Inferior parietal cortex (tissue), 1 donor: ENCODE measurements around the gene PIH1D1.
"Not testable (repeated sequence)": the region's sequence is repeated elsewhere in the genome, so short reads cannot be mapped to it uniquely, and the experiment has no call there.

Experiments used
- DNase-seq: peaks from one replicate; pipeline ENCODE4 v3.0.0-alpha.2; 2016; ENCODE audit errors: extremely low spot score

The PIH1D1 gene

DNA sequence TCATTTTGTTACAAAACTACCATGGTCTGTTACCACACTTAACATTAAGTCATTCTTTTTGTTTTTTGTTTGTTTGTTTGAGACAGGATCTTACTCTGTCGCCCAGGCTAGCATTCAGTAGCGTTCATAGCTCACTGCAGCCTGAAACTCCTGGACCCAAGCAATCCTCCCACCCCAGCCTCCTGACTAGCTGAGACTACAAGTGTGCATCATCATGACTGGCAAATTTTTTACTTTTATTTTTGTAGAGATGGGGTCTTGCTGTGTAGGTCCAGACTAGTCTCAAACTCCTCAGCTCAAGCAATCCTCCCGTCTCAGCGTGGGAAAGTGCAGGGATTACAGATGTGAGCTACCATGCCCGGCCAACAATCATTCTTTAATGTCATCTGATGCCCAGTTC lies 4.7 kb upstream of the PIH1D1 start:
- no peak for DNase-seq

DNA sequence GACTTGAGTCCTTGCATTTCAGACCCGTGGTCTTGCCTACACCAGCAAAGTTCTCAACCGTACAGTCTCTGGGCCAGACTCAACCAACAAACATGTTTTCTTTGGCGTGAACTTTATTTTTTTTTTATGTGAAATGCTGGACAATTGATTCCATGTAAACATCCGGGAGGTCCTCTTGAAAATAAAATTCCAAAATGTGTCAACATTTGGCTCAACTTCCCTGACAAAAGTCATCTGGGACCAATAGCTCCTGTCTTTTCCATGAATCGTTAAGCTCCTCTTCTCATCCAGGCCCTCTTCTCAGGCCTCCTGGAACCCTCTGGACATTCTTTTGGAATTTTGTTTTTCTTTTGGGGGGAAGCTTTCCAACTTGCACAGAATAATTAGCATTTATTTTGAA lies 4.2 kb upstream of the PIH1D1 start:
- no peak for DNase-seq

DNA sequence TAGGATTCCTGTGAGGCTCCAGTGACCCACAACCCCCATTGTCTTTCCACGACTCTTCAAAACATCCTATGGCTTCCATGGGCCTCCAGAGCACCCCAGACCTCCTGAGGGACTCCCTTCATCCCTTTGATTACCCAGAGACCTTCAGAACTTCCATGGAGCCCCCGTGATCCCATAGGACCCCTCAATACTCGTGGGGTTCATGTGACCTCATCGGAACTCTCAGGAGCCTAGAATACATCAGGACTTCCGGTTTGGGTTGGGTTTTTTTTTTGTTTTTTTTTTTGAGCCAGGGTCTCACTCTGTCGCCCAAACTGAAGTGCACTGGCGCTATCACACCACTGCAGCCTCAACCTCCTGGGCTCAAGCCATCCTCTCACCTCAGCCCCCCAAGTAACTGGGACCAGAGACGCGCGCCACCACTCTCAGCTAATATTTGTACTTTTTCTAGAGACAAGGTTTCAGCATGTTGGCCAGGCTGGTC lies 2.2 kb upstream of the PIH1D1 start:
- DNase-seq = no peak

DNA sequence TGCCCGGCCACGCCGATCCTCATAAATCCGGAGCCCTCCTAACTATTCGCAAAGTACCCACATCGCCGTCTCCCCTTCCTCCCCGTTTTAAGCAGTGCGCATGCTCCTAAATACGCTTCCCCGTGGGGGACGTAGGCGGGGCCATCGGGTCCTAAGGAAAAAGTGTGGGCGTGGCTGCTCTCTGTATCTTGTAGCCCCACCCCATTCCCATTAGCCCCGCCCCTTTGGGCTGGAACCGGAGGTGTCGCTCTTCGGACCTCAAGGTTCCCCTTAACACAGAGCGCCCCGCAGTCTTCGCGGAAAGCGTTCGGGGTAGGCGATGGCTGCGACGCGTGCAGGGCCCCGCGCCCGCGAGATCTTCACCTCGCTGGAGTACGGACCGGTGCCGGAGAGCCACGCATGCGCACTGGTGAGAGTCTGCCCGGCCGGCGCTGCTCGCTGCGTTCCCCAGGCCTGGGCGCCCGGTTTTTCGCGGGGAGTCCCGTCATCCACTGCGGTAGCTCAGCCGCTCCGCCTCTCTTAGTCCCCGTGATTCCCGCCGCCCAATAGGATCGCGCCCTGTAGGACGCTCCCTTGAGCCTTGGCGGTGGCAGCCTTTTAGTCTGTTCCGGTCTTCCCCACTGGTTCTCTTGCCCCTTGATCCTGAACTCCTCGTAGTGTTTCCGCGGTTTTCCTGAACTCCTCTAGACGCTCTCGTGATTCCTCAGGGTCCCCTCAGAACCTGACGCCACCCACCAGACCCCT lies 1.6 kb upstream of the PIH1D1 start, which contains the start of gene ALDH16A1:
ALDH16A1 (plus strand) TSS at position 213 of the 744 bp plus-strand sequence; CDS start at position 320, 107 bp downstream.
- peak; percentile 98 for DNase-seq

DNA sequence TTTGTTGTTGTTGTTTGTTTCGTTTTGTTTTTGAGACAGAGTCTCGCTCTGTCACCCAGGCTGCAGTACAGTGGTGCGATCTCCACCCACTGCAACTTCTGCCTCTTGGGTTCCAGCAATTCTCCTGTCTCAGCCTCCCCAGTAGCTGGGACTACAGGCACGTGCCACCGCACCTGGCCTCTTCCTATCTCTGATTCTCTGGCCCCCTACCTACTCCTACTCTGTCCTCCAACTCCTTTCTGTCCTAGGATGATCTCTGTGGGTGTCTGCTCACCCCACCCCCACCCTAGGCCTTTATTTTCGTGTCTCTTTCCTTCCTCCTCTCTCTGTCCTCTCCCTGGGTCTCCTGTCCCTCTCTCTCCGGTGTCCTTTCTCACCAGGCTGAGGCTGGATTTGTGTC lies 1.2 kb downstream of the PIH1D1 start:
- DNase-seq = no peak

DNA sequence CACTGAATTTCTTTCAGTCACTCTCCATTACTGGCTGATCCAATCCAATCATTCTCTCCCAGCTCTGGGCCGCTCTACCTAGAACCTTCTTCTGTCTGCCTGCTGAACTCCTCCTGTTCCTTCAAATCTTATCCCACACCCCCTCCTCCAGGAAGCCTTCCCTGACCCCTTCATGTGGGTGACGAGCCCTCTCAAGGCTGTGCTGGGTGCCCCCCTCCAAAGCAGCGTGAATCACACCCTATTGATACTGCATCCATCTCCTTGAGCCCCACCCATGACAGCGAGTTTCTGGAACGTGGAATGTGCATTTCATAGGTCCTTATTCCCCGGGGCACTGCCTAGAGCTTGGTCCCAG lies 3.2 kb downstream of the PIH1D1 start:
- DNase-seq = no peak

DNA sequence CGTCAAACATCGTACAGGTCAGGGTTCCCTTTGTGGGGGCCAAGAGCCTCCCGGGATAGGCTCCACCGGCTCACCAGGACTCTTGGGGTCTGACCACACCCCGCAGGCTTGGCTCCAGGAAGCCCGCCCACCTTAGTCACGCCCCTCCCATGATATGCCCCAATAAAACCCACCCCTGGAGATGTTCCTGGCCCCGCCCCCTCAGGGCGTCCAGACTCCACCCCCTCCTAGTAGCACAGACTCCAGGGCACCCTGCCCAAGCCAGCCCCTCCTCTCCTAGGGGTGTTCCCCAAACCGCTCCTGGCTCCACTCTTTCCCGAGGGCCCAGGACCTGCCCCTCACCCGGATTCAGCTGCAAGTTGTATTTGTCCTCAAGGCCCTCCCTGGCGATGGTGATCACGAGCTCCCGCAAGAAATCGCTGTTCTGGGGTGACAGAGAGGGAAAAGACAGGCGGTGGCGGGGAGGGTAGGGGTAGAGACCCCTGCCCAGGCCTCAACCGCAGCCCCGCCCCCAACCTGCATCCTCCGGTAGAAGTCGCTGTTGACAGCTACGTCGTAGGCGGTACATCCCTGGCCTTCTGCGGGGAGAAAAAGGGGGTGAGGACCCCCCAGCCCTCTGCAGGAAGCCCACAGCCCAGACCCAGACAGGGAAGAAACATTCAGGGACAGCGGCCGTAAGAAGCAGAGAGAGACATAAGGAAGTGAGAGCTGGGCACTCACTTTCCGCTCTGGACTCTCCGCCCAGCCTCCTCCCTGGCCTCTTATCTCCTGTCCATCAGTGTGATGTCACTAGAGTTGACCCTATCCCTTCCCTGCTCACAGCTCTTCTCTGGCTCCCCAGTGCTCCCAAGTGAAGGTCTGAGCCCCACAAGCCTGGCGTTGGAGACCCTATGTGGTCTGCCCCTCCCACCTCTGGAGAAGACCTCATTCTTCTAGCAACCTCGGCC lies 3.9 kb downstream of the PIH1D1 start:
- no peak for DNase-seq

DNA sequence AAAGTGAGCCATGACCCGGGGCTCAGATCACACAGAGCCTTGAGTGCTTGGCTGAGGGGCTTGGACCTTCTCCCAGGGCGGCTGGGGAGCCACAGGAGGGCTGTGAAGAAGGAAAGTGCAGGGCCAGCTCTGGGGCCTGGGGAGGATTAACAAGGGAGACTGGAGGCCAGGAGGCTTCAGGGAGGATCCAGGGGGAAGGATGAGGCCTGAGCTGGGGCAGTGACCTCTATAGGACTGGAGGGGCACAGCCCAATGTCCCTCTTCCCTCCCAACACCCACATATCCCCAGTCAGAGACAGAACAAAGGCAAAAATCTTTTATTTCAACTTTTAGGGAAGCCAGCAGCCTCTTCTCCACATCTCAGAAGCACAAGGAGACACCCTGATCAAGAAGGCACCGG lies 5.6 kb downstream of the PIH1D1 start:
- no peak for DNase-seq

DNA sequence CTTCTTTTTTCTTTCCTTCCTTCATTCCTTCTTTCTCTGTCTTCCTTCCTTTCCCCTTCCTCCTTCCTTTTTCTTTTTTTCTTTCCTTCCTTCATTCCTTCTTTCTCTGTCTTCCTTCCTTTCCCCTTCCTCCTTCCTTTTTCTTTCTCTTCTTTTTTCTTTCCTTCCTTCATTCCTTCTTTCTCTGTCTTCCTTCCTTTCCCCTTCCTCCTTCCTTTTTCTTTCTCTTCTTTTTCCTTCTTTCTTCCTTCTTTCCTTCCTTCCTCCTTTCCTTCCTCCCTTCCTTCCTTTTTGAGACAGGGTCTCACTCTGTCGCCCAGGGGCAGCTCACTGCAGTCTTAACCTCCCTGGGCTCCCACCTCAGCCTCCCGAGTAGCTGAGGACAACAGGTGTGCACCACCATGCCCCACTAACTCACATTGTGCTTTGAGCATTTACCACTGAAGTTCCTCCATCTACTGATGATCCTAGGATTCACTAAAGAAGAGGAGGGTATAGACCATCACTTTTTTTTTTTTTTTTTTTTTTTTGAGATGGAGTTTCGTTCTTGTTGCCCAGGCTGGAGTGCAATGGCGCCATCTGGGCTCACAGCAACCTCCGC lies 7.4 kb downstream of the PIH1D1 start:
- not testable (repeated sequence) for DNase-seq

DNA sequence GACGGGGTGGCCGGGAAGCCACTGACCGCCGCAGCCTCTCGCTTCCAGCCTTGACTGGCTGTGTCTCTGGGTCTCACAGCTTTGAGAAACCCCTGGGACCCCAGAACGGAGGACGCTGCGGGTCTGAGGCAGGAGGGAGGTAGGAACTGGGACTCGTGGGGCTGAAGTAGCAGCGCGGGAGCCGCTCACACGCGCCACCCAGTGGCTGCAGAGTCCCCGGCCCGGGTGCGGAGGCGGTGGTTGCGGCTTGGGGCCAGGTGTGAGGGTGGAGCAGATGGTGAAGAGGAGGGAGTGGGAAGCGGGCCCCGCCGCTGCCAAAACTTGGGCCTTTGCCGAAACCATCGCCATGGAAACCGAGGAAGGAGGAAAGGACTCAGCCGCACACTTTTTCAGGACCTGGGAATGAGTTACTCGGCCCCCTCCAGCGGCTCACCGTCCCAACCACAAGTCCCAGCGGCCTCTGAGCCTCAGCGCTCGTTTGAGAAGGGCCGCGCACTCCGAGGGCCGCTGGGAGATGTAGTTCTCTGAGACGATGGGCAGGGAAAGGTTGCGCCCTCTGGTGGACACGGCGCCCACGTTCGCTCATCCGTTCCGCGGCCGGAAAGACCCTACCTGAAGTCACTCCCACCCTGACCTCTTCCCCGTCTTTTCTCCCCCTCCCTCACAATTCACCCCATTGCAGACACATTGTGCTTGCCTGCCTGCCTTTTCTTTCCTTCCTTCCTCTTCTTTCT lies 8.1 kb downstream of the PIH1D1 start:
- DNase-seq = peak; percentile 93

DNA sequence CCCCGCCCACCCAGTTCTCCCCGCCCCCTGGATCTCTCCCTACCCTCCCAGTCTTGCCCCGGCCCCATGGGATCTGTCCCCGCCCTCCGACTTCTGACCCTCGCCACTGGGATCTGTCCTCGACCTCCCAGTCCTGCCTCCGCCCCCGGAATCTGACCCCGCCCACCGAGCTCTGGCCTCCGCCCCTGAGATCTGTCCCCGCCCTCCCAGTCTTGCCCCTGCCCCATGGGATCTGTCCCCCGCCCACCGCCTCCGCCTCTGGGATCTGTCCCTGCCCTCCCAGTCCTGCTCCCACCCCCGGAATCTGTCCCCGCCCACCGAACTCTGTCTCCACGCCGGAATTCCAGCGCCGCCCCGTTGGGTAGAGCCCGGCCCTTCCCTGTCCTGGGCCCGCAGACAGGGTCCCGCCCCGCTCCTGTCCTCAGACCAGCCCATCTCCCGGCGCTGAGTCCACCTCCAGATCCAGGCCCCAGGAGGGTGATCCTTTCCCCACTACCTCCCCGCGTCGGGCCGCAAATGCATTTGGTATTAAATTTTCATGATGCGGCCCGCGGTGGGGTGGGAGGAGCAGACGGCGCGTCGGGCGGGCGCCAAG lies 8.7 kb downstream of the PIH1D1 start:
- no peak for DNase-seq

DNA sequence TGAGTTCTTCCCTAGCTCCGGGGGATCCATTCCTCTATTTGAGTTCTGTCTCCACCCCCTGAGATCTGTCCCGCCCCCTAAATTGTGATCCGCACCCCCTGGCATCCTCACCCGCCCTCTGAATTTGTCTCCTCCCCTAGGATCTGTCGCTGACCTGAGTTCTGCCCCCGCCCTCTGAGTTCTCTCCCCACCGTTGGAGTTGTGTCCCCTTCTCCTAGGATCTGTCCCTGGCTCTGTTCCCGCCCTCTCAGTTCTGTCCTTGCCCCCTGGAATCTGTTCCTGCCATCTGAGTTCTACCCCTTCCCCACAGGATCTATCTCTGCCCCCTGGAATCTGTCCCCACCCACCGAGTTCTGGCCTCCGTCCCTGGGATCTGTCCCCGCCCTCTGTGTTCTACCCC lies 9.3 kb downstream of the PIH1D1 start:
- no peak for DNase-seq

DNA sequence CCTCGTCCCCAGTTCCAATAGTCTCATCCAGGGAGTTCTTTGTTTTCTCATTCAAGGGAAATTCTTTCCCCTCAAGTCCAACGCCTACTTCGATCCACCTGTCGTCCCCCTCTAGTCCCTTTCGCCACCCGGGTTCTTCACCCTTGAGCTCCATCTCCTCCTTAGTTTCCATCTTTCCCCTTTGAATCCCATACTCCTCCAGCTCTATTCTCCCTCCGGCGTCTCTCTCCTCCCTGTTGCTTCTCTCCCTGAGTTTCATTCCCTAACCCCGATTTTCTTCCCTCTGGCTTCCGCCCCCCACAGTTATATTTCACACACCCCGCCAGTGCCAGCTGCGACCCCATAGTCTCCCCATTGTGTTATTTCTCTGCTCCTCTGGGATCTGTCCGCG lies 9.7 kb downstream of the PIH1D1 start:
- no peak for DNase-seq

DNA sequence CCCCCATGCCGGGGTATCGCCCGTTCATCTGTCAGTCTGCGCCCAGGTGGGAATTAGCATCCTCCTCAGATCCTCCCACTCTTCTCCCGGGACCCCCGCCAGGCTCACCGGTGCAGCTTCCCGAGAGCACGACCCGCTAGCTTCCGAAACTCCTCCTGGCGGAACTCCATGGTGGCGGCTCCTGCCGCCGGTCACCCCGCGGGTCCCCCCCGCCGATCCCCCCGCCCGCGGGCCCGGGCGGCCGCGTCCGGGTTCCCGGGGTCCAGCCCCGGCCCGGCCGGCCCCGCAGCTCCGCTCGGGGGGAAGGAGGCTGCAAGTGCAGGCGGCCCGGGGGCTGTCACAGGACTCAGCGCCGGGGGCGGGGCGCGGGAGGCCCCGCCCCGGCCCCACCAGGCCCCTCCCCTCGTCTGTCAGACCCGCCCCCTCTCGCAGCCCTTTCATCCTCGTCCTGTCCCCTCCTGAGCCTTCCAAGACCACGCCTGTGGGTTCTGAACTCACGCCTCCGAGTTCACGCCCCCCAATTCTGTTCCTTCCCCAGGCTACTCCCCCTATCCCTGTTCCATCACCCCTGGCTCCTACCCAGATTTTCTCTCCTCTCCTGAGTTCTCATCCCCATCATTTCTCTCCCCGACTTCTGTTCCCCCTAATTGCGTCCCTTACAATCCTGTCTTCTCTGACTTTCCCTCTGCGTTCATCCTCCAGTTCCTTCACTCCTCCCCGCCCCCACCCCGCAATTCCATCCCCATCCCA lies 10.2 kb downstream of the PIH1D1 start, which contains the start of gene SLC17A7:
SLC17A7 (minus strand) TSS at position 318 of the 750 bp plus-strand sequence; CDS start at position 170, 148 bp downstream.
- no peak for DNase-seq

DNA sequence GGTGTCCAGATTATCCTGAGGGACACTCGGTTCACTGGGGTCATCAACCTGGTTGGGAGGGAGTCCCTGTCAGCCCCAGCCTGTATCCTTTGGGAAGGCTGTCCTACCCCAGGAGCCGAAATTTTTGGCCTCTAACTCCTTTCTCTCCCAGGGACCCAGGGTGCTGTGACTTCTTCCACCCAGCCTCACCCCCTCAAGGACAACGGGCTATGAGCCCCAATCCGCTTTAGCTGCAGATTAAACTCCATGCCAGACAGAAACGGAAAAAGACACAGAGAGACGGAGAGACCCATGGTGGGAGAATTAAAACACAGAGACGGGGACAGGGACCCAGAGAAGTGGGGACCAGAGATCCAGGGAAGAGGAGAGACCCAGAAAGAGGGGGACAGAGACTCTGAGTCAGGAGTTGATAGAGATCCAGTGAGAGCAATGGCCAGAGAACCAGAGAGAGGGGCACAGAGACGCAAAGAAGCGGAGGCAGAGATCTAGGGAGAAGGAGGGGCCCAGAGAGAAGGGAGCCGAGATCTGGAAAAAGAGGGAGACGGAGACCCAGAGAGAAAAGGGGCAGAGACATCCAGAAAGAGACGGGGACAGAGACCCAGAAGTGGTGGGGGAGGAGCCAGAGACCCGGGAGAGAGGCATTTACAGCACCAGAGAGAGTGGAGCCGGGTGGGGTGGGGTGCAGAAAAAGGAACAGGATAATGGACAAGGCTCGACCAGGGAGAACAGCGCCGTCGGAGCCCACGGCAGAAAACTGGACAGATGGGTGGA lies 11.0 kb downstream of the PIH1D1 start:
- no peak for DNase-seq

DNA sequence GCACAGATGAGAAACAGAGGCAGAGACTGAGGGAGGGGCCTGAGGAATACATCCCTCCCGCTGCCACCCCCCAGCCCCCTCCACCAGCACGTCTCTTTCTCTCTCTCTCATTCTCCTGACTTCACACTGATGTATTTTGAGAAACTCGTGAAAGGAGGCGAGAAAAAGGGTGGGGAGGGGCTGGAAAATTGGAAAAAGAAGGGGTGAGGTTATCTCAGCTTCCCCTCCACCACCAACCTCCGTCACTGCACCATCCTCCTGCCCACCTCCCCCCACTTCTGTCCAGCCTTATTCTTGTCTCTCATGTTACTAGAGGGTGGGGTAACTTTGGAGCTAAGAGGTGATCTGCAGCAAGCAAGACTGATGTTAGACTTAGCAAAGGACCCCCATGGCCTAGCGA lies 11.8 kb downstream of the PIH1D1 start:
- no peak for DNase-seq

DNA sequence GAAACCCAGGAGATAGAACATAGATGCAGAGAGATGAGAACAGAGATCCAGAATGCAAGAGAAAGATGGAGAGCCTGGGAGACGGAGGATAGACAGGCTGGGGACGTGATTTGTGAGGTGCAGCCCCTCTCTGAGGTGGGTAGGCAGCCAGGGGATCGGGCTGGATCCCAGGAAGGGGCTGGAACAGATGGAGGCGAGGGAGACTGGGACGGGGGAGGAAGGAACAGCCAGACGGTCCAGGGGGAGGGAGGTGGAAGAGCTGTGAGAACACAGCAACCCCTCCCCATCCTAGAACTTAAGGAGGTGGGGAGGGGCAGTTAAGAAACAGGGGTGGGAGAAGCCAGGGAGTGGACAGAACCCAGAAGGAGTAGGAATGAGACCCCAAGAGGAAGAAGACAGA lies 13.4 kb downstream of the PIH1D1 start:
- no peak for DNase-seq

DNA sequence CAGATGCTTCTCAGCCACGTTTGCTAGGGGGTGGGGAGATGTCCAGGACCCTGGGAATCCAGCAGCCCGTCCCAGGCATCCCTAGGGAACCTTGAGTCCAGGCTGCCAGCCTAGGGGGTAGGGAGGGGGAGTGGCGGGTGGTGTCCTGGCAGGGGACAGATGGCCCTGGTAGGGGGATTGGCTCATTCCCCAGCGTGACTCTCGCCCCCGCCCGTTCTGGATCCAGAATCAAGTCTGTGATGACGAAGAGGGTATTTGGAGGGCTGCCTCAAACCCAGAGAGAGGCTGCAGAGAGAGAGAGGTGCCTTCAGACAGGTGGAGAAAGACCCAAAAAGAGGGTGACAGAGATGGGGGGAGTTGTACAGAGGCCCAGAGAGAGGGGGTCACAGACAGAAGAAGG lies 14.4 kb downstream of the PIH1D1 start:
- no peak for DNase-seq

DNA sequence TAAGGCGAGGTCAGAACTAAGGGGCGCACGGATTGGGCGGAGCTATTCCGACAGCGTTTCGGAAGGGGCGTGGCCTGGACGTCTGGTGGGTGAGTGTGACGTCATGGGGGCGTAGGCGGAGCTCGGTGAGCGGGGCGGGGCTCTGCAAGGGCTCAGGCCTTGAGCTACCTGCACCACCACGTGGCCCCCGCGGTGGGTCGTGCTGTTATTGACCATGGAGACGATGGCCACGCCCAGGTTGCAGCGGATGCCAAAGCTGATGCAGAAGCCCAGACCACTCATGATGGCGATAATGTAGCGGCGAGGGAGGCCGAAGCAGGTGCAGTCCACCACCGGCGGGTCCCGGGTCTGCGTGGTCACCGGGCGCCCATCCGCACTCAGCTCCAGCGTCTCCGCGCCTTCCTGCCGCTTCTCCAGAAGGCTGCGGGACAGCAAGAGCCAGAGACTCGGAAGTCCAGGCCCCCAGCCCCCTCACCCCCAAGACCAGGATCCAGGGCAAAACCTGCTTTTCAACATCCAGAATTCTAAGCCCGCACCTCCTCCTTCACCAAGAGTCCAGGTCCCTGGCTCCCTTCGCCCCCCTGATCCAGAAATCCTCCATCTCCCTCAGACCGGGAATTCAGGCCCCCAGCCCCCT lies 15.1 kb downstream of the PIH1D1 start:
- DNase-seq = no peak
